Transverse colon (tissue), 4 donors: ENCODE results near the gene C17orf78. TPM values are rescaled to one million over a fixed set of nuclear protein-coding genes. Genes with fewer than 3 reads are reported as not detected.

Experiments
- DNase-seq: peaks from one replicate; pipeline ENCODE4 v3.0.0-alpha.2; 2019
- H3K27ac ChIP-seq, 4 donors: fragments of 200-600 bp; sonication (generic); 2 replicates each; pipeline ENCODE4 v1.5.1; 2016 to 2018; ENCODE audit warnings: inconsistent platforms in 4 of 4
- H3K27me3 ChIP-seq: fragments of 200-600 bp; sonication (generic); 2 replicates; pipeline ENCODE4 v1.5.1; 2017; ENCODE audit warnings: inconsistent platforms
- H3K36me3 ChIP-seq, 4 donors: fragments of 200-600 bp; sonication (generic); 2 replicates each; pipeline ENCODE4 v1.5.1; 2017 to 2019; ENCODE audit warnings: inconsistent platforms in 4 of 4
- H3K4me1 ChIP-seq, 4 donors: fragments of 200-600 bp; sonication (generic); 2 replicates each; pipeline ENCODE4 v1.5.1; 2017 to 2020; ENCODE audit warnings: inconsistent platforms in 4 of 4
- H3K4me3 ChIP-seq, 4 donors: fragments of 200-600 bp; sonication (generic); 1 replicate in 1 of 4; 2 replicates in 3 of 4; pipeline versions ENCODE4 v1.5.1 to v1.6.1; 2017 to 2019; ENCODE audit warnings: inconsistent platforms in 4 of 4
- H3K9me3 ChIP-seq, 2 donors: fragments of 200-600 bp; sonication (generic); 2 replicates each; pipeline ENCODE4 v1.5.1; 2017 to 2019; ENCODE audit warnings: inconsistent platforms in 2 of 2
- EP300 ChIP-seq: sonication (generic); formaldehyde crosslinking; IDR thresholded peaks from one replicate; pipeline ENCODE4 v1.6.1; 2017; ENCODE audit warnings: antibody characterized with exemption, low read depth
- POLR2A ChIP-seq: fragments of 450-650 bp; IDR thresholded peaks from one replicate; pipeline ENCODE4 v1.6.1; 2016; ENCODE audit warnings: antibody characterized with exemption, mild to moderate bottlenecking, moderate library complexity
- POLR2AphosphoS5 ChIP-seq, 3 donors: sonication (generic); formaldehyde crosslinking; IDR thresholded peaks; one replicate each; pipeline ENCODE4 v1.6.1; 2016; ENCODE audit warnings: antibody characterized with exemption in 3 of 3
- WGBS, 2 donors: methylation state at CpG; one replicate each; pipeline ENCODE4 v1.1.5; 2018; ENCODE audit warnings: low coverage in 1 of 2; 5-methylcytosine and 5-hydroxymethylcytosine counted together
- in situ Hi-C, 4 donors: fragments of 200-750 bp; cut with MboI; loops; one replicate each; pipeline versions ENCODE4 v1.15.0 to v1.15.1; 2017; ENCODE audit warnings: low sequenced_read_pairs in 3 of 4, low pct_ligation_motif_present in 1 of 4, low pct_unique_long_range_greater_than_20kb in 1 of 4
- intact Hi-C: fragments of 100-400 bp; cut with DNase I; formaldehyde crosslinking; loops from one replicate; pipeline ENCODE4 v1.15.1; 2023; ENCODE audit warnings: low total_unique reads
- total RNA-seq, 4 donors: library from RNA; depleted of rRNA; stranded (reverse); fragments of >200 nt; gene quantifications; one replicate each; pipeline ENCODE4 v1.1.0, GENCODE V29; 2016
- TF ChIP-seq, protein P1 (sequence below), 5 experiments: fragments of 200-600 bp in 3 of 5; fragments of 450-650 bp in 2 of 5; sonication (generic) in 3 of 5; IDR thresholded peaks; 1 replicate in 2 of 5; 2 replicates in 3 of 5; pipeline ENCODE4 v1.5.1; 2016 to 2017; ENCODE audit warnings: antibody characterized with exemption in 5 of 5, inconsistent platforms in 3 of 5, mild to moderate bottlenecking in 2 of 5, moderate library complexity in 1 of 5

Gene C17orf78
- total RNA-seq, 4 donors from 2014 or later, result not detected

DNA sequence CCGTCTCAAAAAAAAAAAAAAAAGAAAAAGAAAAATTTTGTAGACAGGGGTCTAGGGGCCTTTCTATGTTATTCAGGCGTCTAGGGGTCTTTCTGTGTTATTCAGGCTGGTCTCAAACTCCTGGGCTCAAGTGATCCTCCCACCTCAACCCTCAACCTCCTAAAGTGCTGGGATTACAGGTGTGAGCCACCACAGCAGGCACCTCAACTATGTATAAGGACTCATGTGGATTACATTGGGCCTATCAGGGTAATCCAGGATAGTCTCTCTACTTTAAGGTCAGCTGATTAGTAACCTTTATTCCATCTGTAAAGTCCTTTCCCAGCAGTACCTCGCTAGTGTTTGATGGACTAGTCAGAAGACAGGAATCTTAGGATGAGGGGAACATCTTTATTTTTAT is 53.3 kb downstream of the C17orf78 start:
- H3K4me3 ChIP-seq, result no peak overlapping the region
- in situ Hi-C loops (no loop called here), intact Hi-C loops (no loop called here)
- H3K27ac ChIP-seq, result no peak overlapping the region
- no peaks in the 10 kb centered on the region for H3K27me3 ChIP-seq
- DNase-seq, result no peak
- WGBS, 2 donors, result 88 to 98% methylated on average over 2 to 3 of the region's 3 CpGs
- H3K9me3 ChIP-seq, result no peaks in the 10 kb centered on the region
- peaks cover 0 to 42% (median 13%) of the 10 kb centered on the region in 4 donors for H3K36me3 ChIP-seq
- H3K4me1 ChIP-seq, result no peaks in the 10 kb centered on the region
- TF ChIP-seq POLR2A (no peak), EP300 (no peak), POLR2AphosphoS5 (IDR thresholded peaks at IDR 0.05) (no peak)
- TF ChIP-seq, protein P1, sequence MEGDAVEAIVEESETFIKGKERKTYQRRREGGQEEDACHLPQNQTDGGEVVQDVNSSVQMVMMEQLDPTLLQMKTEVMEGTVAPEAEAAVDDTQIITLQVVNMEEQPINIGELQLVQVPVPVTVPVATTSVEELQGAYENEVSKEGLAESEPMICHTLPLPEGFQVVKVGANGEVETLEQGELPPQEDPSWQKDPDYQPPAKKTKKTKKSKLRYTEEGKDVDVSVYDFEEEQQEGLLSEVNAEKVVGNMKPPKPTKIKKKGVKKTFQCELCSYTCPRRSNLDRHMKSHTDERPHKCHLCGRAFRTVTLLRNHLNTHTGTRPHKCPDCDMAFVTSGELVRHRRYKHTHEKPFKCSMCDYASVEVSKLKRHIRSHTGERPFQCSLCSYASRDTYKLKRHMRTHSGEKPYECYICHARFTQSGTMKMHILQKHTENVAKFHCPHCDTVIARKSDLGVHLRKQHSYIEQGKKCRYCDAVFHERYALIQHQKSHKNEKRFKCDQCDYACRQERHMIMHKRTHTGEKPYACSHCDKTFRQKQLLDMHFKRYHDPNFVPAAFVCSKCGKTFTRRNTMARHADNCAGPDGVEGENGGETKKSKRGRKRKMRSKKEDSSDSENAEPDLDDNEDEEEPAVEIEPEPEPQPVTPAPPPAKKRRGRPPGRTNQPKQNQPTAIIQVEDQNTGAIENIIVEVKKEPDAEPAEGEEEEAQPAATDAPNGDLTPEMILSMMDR (IDR thresholded peaks at IDR 0.05), result no peak

DNA sequence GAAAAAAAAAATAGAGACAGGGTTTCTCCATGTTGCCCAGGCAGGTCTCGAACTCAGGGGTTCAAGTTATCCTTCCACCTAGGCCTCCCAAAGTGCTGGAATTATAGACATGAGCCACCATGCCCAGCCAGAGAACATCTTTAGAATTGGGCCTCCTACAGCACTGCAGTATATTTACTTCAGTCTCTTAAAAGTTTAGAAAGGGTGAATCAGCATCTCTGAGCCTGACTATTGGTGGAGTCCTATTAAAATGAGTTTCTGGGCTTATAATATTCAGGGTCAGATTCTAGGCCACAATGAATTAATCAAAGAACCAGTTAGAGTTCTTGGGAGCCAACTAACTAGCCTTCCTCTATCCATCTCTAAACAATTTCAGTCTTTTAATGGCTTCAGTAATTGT is 53.7 kb downstream of the C17orf78 start:
- intact Hi-C loops (no loop called here), in situ Hi-C loops (no loop called here)
- Histone ChIP-seq H3K27ac (no peak overlapping the region), H3K4me3 (no peak overlapping the region), H3K4me1 (no peaks in the 10 kb centered on the region), H3K36me3 (peaks cover 0 to 38% (median 11%) of the 10 kb centered on the region in 4 donors), H3K9me3 (no peaks in the 10 kb centered on the region), H3K27me3 (no peaks in the 10 kb centered on the region)
- 100% methylated on average over 1 of the region's 1 CpG for WGBS, 2 donors
- no peak for DNase-seq
- TF ChIP-seq POLR2A, result no peak
- TF ChIP-seq, protein P1 (IDR thresholded peaks at IDR 0.05), result no peak
- no peak for TF ChIP-seq EP300
- no peak for TF ChIP-seq POLR2AphosphoS5 (IDR thresholded peaks at IDR 0.05)

DNA sequence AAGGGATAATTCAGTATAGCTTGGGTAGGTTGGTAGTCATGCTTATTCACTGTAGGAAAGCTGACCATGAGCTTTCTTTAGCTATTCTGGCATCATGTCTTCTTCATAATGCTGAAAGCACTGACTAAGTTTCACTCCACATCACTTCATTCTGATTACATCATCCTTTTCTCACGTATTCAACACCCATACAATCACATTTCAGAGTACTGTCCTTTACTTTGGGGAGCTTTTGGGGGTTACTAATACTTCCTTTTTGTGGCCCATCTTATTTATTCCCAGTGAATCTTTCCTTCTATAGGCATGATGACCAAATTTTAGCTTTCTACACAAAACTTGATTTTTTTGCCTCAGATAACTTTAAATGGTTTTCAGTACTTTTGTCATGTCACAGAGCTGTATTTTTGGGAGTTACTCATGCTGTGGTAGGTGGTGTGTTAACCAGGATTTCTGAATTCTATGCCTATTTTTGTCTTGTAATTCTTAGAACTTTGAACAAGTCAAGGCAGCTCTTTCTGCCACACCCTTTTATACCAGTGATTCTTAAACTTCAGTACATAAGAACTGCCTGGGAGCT is 54.4 kb downstream of the C17orf78 start:
- no peaks in the 10 kb centered on the region for H3K4me1 ChIP-seq
- H3K27ac ChIP-seq, result no peak overlapping the region
- WGBS, 2 donors, result 44 to 55% methylated on average over 1 of the region's 1 CpG
- TF ChIP-seq POLR2A (no peak), POLR2AphosphoS5 (IDR thresholded peaks at IDR 0.05) (no peak), EP300 (no peak)
- TF ChIP-seq, protein P1 (IDR thresholded peaks at IDR 0.05), result no peak
- intact Hi-C loops, result no loop called here
- no peaks in the 10 kb centered on the region for H3K27me3 ChIP-seq
- no peak overlapping the region for H3K4me3 ChIP-seq
- H3K36me3 ChIP-seq, result peaks cover 0 to 32% (median 7%) of the 10 kb centered on the region in 4 donors
- no peaks in the 10 kb centered on the region for H3K9me3 ChIP-seq
- DNase-seq, result no peak
- in situ Hi-C loops, result no loop called here

DNA sequence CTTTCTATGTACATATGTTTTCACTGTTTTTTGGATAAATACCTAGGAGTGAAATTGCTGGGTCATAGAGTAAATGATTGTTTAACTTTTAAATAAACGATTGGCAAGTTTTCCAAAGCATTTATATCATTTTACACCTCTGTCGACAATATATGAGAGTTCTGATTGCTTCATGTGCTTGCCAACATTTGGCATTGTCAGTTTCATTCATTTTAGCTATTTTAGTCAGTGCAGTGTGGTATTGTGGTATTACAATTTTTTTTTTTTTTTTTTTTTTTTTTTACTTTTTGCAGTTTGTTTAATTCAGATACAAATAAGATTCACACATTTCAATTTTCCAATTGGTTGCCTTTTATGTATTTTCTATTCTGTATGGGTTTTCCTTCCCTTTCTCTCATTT is 56.9 kb downstream of the C17orf78 start:
- TF ChIP-seq EP300 (no peak), POLR2A (no peak), POLR2AphosphoS5 (IDR thresholded peaks at IDR 0.05) (no peak)
- TF ChIP-seq, protein P1 (IDR thresholded peaks at IDR 0.05), result no peak
- H3K27ac ChIP-seq, result no peak overlapping the region
- intact Hi-C loops (no loop called here), in situ Hi-C loops (no loop called here)
- H3K4me1 ChIP-seq, result no peaks in the 10 kb centered on the region
- no peak for DNase-seq
- H3K36me3 ChIP-seq, result peaks cover 0 to 10% (median 4%) of the 10 kb centered on the region in 4 donors
- H3K9me3 ChIP-seq, result no peaks in the 10 kb centered on the region
- H3K4me3 ChIP-seq, result no peak overlapping the region
- H3K27me3 ChIP-seq, result no peaks in the 10 kb centered on the region
- WGBS, 2 donors, result 86 to 89% methylated on average over 2 of the region's 2 CpGs
